ENCODE measurements around the gene ZHX3. TPM values are rescaled to one million over a fixed set of nuclear protein-coding genes. Genes with fewer than 3 reads are reported as not detected.

ZHX3 gene
- total and polyA plus RNA-seq, 2 of the 13 experiments (the other 11 are each of a cell fraction or from before 2014, with no cell fraction given), result 8.4 to 11.7 TPM

GRCh38 chr20:41183831-41184230, 133.7 kb downstream of the ZHX3 start (continued):
- no peak for TF ChIP-seq ZBTB37 (CRISPR knock-in tag; IDR thresholded peaks at IDR 0.05)
- TF ChIP-seq ZNF773 (CRISPR knock-in tag; IDR thresholded peaks at IDR 0.05; ENCODE audit: borderline replicate concordance), result no peak
- no peak for TF ChIP-seq PBX2 (CRISPR knock-in tag; IDR thresholded peaks at IDR 0.05)
- no peak for TF ChIP-seq MBNL3 (CRISPR knock-in tag; conservative IDR thresholded peaks at IDR 0.05)
- no peak for TF ChIP-seq ZBTB4 (CRISPR knock-in tag; IDR thresholded peaks at IDR 0.05; ENCODE audit: borderline replicate concordance)
- TF ChIP-seq RFX1 (IDR thresholded peaks at IDR 0.05), result no peak
- no peak for TF ChIP-seq BCLAF1 (IDR thresholded peaks at IDR 0.05)
- no peak for TF ChIP-seq MZF1 (CRISPR knock-in tag; IDR thresholded peaks at IDR 0.05; ENCODE audit: borderline replicate concordance)
- TF ChIP-seq SNAPC4 (CRISPR knock-in tag; IDR thresholded peaks at IDR 0.05), result no peak
- no peak for TF ChIP-seq TSC22D2 (CRISPR knock-in tag; IDR thresholded peaks at IDR 0.05; ENCODE audit: borderline replicate concordance)
